Endothelial cell (in vitro differentiated cells): ENCODE measurements around the gene TEKT3. TPM values are rescaled to one million over a fixed set of nuclear protein-coding genes. Genes with fewer than 3 reads are reported as not detected.

ENCODE experiments used
- DNase-seq: peaks from one replicate; pipeline ENCODE4 v3.0.0; 2021; ENCODE audit warnings: low spot score
- H3K27ac Mint-ChIP-seq: one replicate; pipeline ENCODE4 v1.8.0; 2021; ENCODE audit warnings: mixed read lengths, inconsistent platforms; ENCODE audit not compliant: unreplicated experiment
- H3K27me3 Mint-ChIP-seq: one replicate; pipeline ENCODE4 v1.8.0; 2021; ENCODE audit warnings: mild to moderate bottlenecking, moderate library complexity, mixed read lengths, inconsistent platforms; ENCODE audit not compliant: unreplicated experiment
- H3K36me3 Mint-ChIP-seq: one replicate; pipeline ENCODE4 v1.8.0; 2021; ENCODE audit warnings: mild to moderate bottlenecking, low read depth, mixed read lengths, inconsistent platforms; ENCODE audit not compliant: unreplicated experiment
- H3K4me1 Mint-ChIP-seq: one replicate; pipeline ENCODE4 v1.8.0; 2021; ENCODE audit warnings: mild to moderate bottlenecking, mixed read lengths, inconsistent platforms; ENCODE audit not compliant: unreplicated experiment
- H3K4me3 Mint-ChIP-seq: one replicate; pipeline ENCODE4 v1.8.0; 2021; ENCODE audit warnings: mild to moderate bottlenecking, mixed read lengths, inconsistent platforms; ENCODE audit not compliant: unreplicated experiment
- H3K9me3 Mint-ChIP-seq: one replicate; pipeline ENCODE4 v1.8.0; 2021; ENCODE audit warnings: mixed read lengths, inconsistent platforms; ENCODE audit not compliant: unreplicated experiment
- CTCF ChIP-seq: fragments of 200-600 bp; sonication (generic); IDR thresholded peaks from one replicate; pipeline ENCODE4 v1.5.0; 2021; ENCODE audit warnings: antibody characterized with exemption; ENCODE audit not compliant: unreplicated experiment
- total RNA-seq: library from RNA; stranded (reverse); fragmentation: NEBNext Ultra II Directional; extraction: Animal tissue kit (Norgen Biotek cat#: 25700); gene quantifications from one replicate; pipeline ENCODE4 v1.2.1, GENCODE V29; 2021; ENCODE audit not compliant: unreplicated experiment

TEKT3 gene
- total RNA-seq, 1 donor from 2014 or later: 5.8 TPM

GRCh38 chr17:15364615-15365014, 23.2 kb upstream of the TEKT3 start:
- no peak for DNase-seq
- H3K27me3 Mint-ChIP-seq: no peaks in the 10 kb centered on the region
- no peaks in the 10 kb centered on the region for H3K4me1 Mint-ChIP-seq
- TF ChIP-seq CTCF: no peak
- H3K9me3 Mint-ChIP-seq: no peaks in the 10 kb centered on the region
- no peak overlapping the region for H3K4me3 Mint-ChIP-seq
- no peak overlapping the region for H3K27ac Mint-ChIP-seq
- no peaks in the 10 kb centered on the region for H3K36me3 Mint-ChIP-seq

DNA sequence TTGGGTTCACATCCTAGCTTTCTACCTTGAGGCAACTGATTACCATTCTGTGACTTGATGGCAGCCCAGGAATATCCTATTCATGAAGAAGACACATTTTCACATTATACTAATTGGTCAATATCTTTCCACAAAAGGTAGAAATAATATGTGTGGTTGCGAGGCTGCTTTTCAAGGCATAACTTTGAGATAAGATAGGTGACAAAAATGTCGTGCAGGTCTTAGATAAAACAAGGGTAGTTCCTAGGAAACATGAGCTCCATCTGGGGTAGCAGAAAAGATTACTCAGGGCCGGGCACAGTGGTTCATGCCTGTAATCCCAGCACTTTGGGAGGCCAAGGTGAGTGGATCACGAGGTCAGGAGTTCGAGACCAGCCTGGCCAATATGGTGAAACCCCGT, 22.3 kb upstream of the TEKT3 start:
- no peaks in the 10 kb centered on the region for H3K36me3 Mint-ChIP-seq
- no peaks in the 10 kb centered on the region for H3K9me3 Mint-ChIP-seq
- no peaks in the 10 kb centered on the region for H3K4me1 Mint-ChIP-seq
- H3K27ac Mint-ChIP-seq: no peak overlapping the region
- DNase-seq: no peak
- no peak for TF ChIP-seq CTCF
- H3K4me3 Mint-ChIP-seq: no peak overlapping the region
- no peaks in the 10 kb centered on the region for H3K27me3 Mint-ChIP-seq

- Mint-ChIP-seq H3K27me3 (no peaks in the 10 kb centered on the region), H3K4me3 (no peak overlapping the region), H3K36me3 (no peaks in the 10 kb centered on the region), H3K4me1 (no peaks in the 10 kb centered on the region), H3K9me3 (no peaks in the 10 kb centered on the region), H3K27ac (no peak overlapping the region)
- no peak for TF ChIP-seq CTCF
- DNase-seq: no peak
Observed at GRCh38 chr17:15361592-15361991, 20.2 kb upstream of the TEKT3 start.

DNA sequence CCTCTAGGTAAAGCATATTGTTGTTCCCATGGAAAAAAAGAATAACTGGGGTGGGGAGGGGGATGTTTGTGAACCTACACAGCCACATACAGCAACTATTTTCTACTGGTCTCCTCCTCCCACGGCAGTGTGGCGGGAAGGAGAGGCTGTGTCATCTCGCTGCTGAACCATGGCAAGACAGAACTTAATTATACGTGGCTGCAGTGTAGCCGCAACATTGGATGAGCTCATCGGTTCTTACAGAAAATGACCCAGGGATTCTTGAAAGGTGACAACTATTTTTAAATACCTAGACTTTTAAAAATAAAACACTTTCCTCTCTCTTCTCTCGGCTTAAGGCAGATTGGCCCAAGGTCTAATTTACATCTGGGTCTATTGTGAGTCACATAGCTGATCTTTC, 19.8 kb upstream of the TEKT3 start:
- no peaks in the 10 kb centered on the region for H3K9me3 Mint-ChIP-seq
- no peaks in the 10 kb centered on the region for H3K27me3 Mint-ChIP-seq
- no peak for TF ChIP-seq CTCF
- H3K4me3 Mint-ChIP-seq: no peak overlapping the region
- no peaks in the 10 kb centered on the region for H3K36me3 Mint-ChIP-seq
- DNase-seq: no peak
- H3K4me1 Mint-ChIP-seq: no peaks in the 10 kb centered on the region
- H3K27ac Mint-ChIP-seq: no peak overlapping the region

DNA sequence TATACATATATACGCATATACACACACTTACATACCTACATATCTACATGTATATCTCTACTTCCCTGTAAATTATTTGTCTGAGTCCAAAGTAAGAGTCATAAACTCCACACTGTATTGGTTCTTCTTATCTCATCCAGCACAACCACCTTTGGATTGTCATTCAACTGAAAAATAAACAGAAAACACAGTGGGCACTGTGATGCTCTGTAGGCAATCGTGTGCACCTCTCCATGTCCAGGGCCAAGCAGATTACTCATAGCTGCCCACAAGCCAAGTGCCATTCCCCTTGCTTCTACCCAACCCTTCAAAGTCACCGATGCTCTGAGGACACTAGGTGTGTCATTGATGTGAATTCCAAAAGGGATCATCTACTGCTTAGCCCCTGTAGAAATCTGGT, 12.9 kb upstream of the TEKT3 start:
- H3K4me3 Mint-ChIP-seq: no peak overlapping the region
- TF ChIP-seq CTCF: no peak
- no peaks in the 10 kb centered on the region for H3K27me3 Mint-ChIP-seq
- H3K36me3 Mint-ChIP-seq: no peaks in the 10 kb centered on the region
- no peak for DNase-seq
- H3K9me3 Mint-ChIP-seq: no peaks in the 10 kb centered on the region
- peaks cover 4% of the 10 kb centered on the region for H3K4me1 Mint-ChIP-seq
- no peak overlapping the region for H3K27ac Mint-ChIP-seq
